Activated T-helper 2 cell treated with anti-CD3 and anti-CD28 coated beads, Interferon-gamma antibody, Interleukin-2, Interleukin-4, amounts not matched to agents 10 μg/mL and 5 μg/mL and 100 μg/mL, durations not matched to agents 14 hours and 24 hours and 36 hours (primary cell): ENCODE measurements around the gene PDCD2. TPM values are rescaled to one million over a fixed set of nuclear protein-coding genes. Genes with fewer than 3 reads are reported as not detected.

Experiments used
- DNase-seq: peaks from one replicate; pipeline ENCODE4 v3.0.0; 2021; ENCODE audit warnings: low spot score
- H3K27ac Mint-ChIP-seq: one replicate; pipeline ENCODE4 v1.8.0; 2021; ENCODE audit warnings: mixed read lengths
- H3K27me3 Mint-ChIP-seq: one replicate; pipeline ENCODE4 v1.8.0; 2021; ENCODE audit warnings: low read depth, mixed read lengths
- H3K36me3 Mint-ChIP-seq: one replicate; pipeline ENCODE4 v1.8.0; 2021; ENCODE audit warnings: low read depth, mixed read lengths
- H3K4me1 Mint-ChIP-seq: one replicate; pipeline ENCODE4 v1.8.0; 2021; ENCODE audit warnings: low read depth, mixed read lengths
- H3K4me3 Mint-ChIP-seq: one replicate; pipeline ENCODE4 v1.8.0; 2021; ENCODE audit warnings: low read depth, mild to moderate bottlenecking, moderate library complexity, mixed read lengths
- H3K9me3 Mint-ChIP-seq: one replicate; pipeline ENCODE4 v1.8.0; 2021; ENCODE audit warnings: mixed read lengths
- intact Hi-C: fragments of 100-400 bp; cut with micrococcal nuclease; formaldehyde crosslinking; loops from one replicate; pipeline ENCODE4 v1.15.1; 2023
- total RNA-seq: library from RNA; stranded (reverse); gene quantifications from 2 replicates; pipeline ENCODE4 v1.2.3, GENCODE V29; 2022

The PDCD2 gene
- total RNA-seq, 1 donor from 2014 or later, result 117 TPM

DNA sequence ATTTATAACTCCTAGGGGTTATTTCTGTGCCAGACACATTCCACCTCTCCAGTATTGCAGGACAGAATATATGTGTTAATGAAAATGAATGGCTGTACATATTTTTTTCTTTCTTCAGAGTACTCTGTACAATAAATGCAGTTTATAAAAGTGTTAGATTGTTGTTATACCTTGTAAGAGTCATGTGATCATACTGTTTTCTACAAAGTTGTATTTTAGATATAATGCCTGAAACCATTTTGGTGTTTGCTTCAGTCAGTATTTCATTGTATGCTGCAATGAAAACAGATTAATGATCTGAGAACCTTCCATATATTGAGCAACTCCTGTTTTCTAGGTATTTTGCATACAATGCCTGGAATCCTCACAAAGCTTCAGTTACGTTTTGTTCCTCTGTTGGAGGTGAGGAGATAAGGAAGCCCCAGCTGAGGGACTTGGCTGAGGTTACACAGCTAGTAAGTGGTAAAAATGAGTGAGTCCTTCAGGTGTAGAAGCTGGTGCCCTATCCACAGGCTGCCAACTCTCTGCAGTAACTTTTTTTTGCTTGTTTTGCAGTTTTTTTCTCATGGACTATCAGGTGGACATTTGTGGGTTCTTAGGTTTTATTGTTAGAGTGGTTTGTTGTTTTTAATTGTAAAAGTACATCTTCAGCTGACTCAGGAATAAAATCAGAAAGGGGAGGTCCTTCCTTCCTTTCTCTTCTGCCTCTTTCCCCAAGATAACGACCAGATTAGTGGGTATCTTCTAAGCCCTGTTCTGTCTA, 11.6 kb downstream of the PDCD2 start:
- H3K9me3 Mint-ChIP-seq, result no peaks in the 10 kb centered on the region
- peaks cover 67% of the 10 kb centered on the region for H3K36me3 Mint-ChIP-seq
- H3K4me3 Mint-ChIP-seq, result no peak overlapping the region
- H3K27me3 Mint-ChIP-seq, result no peaks in the 10 kb centered on the region
- peaks cover 1% of the 10 kb centered on the region for H3K4me1 Mint-ChIP-seq
- intact Hi-C loops, result no loop called here
- DNase-seq, result no peak
- H3K27ac Mint-ChIP-seq, result peak overlapping the region; percentile 12

DNA sequence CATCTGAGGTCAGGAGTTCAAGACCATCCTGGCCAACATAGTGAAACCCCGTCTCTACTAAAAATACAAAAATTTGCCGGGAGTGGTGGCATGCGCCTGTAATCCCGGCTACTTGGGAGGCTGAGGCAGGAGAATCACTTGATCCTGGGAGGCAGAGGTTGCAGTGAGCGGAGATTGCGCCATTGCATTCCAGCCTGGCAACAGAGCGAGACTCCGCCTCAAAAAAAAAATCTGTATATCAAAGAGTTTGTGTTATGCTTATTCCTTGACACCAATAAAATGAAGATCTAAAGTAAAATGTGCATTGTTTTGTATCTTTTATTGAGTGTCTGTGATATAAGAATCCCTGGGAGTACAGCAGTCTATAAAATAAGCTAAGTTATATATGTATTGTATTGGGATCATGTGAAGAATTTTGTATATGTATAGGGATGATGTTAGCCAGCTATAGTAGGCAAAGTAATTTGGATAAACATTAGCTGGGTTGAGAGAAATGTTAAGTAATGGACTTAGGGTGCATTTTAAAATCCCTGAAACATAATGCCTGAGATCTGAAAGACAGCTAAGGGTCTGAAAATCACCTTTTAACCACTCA, 19.4 kb downstream of the PDCD2 start:
- intact Hi-C loops, result no loop called here
- peaks cover 55% of the 10 kb centered on the region for H3K36me3 Mint-ChIP-seq
- no peak overlapping the region for H3K27ac Mint-ChIP-seq

DNA sequence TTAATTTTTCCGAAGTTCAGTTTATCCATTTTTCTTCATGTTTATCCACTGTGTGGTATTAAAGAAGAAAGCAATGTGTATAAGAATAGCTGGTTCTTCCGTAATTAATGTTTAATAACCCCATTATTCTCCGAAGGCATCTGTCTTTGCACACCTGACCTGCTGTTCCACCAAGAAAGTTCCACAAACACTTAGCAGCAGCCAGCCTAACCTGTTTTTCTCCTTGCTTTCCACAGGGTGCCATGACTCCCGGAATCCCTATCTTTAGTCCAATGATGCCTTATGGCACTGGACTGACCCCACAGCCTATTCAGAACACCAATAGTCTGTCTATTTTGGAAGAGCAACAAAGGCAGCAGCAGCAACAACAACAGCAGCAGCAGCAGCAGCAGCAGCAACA, 22.9 kb downstream of the PDCD2 start:
- no peak for DNase-seq
- Mint-ChIP-seq H3K9me3 (no peaks in the 10 kb centered on the region), H3K27me3 (no peaks in the 10 kb centered on the region), H3K4me1 (peaks cover 14% of the 10 kb centered on the region), H3K36me3 (peaks cover 59% of the 10 kb centered on the region), H3K27ac (no peak overlapping the region), H3K4me3 (no peak overlapping the region)
- intact Hi-C loops, result no loop called here

More for the DNA sequence above, 19.4 kb downstream of the PDCD2 start:
- H3K9me3 Mint-ChIP-seq, result no peaks in the 10 kb centered on the region
- no peaks in the 10 kb centered on the region for H3K27me3 Mint-ChIP-seq
- no peaks in the 10 kb centered on the region for H3K4me1 Mint-ChIP-seq
- no peak overlapping the region for H3K4me3 Mint-ChIP-seq
- no peak for DNase-seq

DNA sequence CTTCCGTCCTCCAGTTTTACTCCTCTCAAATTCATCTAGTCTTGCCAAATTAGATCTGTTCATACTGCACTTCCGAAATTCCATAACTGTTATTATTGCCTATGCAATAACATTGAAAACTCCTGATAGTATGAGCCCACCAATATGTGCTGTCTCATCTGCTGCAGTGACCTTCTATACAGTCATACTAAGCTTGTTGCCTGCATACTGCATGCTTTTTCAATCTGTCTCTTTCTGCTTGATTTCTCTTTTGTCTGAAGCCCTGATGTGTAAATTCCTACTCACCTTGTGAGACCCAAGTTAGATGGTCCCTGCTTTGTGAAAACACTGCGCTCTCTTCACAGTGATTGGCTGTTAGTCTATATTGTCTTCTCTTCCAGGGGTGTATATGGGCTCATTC, 29.1 kb downstream of the PDCD2 start:
- H3K4me1 Mint-ChIP-seq, result peaks cover 26% of the 10 kb centered on the region
- H3K36me3 Mint-ChIP-seq, result peaks cover 40% of the 10 kb centered on the region
- DNase-seq, result no peak
- intact Hi-C loops, result loop anchor here (2.0 kb wide), 2 partner anchors 249 to 833 kb away; partner anchors contain the start of gene FAM120B
- H3K27ac Mint-ChIP-seq, result no peak overlapping the region
- no peaks in the 10 kb centered on the region for H3K27me3 Mint-ChIP-seq
- H3K4me3 Mint-ChIP-seq, result no peak overlapping the region
- H3K9me3 Mint-ChIP-seq, result no peaks in the 10 kb centered on the region

DNA sequence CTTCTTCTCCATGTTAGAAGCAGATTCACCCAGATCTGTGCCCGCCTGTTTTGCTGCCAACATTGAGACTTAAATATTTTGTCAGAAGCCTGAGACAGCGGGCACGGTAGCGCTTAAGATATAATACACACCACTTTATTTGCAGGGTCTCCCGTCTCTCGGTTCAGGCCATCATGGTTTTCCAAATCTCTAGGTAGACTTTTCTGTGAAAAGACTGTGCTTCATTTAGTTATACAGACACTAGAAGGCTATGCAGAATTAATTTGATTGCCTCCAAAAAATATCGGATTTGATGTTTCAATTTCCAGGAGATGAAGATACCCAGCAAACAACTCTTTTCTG, 29.7 kb downstream of the PDCD2 start:
- H3K4me1 Mint-ChIP-seq, result peaks cover 31% of the 10 kb centered on the region
- H3K4me3 Mint-ChIP-seq, result no peak overlapping the region
- no peaks in the 10 kb centered on the region for H3K27me3 Mint-ChIP-seq
- no peak overlapping the region for H3K27ac Mint-ChIP-seq
- intact Hi-C loops, result loop anchor here (1.0 to 2.0 kb wide), 5 partner anchors 30 to 852 kb away; partner anchors contain the start of genes C6orf120, DYNLT2, ERMARD and FAM120B
- no peak for DNase-seq
- H3K36me3 Mint-ChIP-seq, result peaks cover 41% of the 10 kb centered on the region
- H3K9me3 Mint-ChIP-seq, result no peaks in the 10 kb centered on the region

DNA sequence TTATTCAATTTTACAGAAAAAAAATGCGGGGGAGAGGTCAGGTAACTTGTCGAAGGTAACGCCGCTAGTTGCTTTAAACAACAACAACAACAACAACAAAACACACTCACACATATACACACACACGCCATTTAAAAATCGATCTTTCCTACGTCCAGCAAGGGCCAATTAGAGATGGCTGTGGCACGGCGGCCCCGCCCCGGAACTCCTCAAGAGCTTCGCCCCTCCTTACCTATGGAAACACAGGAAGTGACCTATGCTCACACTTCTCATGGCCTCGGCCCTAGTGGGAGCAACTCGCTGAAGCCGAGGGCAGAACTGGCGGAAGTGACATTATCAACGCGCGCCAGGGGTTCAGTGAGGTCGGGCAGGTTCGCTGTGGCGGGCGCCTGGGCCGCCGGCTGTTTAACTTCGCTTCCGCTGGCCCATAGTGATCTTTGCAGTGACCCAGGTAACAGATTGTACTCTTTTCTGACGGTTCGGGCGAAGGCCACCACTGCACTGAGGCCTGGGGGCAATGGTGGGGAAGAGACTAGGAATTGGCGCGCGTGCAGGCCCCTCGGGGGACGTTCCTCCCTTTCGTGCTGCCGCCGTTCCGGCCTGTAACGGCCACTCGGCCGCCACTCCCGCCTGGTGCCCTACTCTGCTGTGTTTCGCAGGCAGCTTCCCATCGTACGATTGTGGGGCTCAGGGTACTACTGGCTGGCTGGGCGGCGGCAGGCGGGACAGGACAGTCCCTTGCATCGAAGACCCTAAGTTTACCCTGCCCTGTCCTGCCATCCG, 30.2 kb downstream of the PDCD2 start, which contains the start of gene TBP:
TSS of gene TBP (plus strand) at position 357 of the 783 bp plus-strand sequence. CDS start 2,661 bp downstream, outside the sequence.
- Mint-ChIP-seq H3K9me3 (no peaks in the 10 kb centered on the region), H3K27ac (no peak within 1 kb of the TSS), H3K4me3 (no peak within 1 kb of the TSS), H3K4me1 (peaks cover 34% of the 10 kb centered on the region), H3K36me3 (peaks cover 41% of the 10 kb centered on the region), H3K27me3 (no peaks in the 10 kb centered on the region)
- intact Hi-C loops, result loop anchor here (1.0 to 2.0 kb wide), 5 partner anchors 30 to 852 kb away; partner anchors contain the start of genes C6orf120, DYNLT2, ERMARD and FAM120B
- DNase-seq, result peak; percentile 96

DNA sequence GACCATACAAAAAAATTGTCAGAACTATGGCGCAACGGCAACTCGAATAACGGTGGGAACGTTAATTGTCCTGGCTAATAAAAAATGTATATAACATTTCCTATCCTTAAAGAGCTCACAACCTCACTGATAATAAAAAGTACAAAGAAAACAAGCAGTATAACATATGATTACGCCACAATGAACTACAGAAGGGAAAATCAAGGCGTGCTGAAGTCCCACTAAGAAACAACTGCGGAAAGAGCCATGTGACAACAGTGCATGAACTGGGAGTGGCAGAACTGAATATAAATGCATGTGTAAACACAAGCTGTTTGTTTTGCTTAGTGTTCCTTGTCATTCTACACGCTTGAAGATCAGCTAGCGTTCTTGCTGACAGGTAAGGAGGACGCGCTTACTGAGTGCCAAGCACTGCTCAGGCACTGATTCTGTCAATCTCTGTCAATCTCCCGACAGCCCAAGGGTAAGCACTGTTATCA, 30.9 kb downstream of the PDCD2 start:
- intact Hi-C loops, result loop anchor here (1.0 to 2.0 kb wide), 5 partner anchors 31 to 851 kb away; partner anchors contain the start of genes C6orf120, DYNLT2, ERMARD and FAM120B

DNA sequence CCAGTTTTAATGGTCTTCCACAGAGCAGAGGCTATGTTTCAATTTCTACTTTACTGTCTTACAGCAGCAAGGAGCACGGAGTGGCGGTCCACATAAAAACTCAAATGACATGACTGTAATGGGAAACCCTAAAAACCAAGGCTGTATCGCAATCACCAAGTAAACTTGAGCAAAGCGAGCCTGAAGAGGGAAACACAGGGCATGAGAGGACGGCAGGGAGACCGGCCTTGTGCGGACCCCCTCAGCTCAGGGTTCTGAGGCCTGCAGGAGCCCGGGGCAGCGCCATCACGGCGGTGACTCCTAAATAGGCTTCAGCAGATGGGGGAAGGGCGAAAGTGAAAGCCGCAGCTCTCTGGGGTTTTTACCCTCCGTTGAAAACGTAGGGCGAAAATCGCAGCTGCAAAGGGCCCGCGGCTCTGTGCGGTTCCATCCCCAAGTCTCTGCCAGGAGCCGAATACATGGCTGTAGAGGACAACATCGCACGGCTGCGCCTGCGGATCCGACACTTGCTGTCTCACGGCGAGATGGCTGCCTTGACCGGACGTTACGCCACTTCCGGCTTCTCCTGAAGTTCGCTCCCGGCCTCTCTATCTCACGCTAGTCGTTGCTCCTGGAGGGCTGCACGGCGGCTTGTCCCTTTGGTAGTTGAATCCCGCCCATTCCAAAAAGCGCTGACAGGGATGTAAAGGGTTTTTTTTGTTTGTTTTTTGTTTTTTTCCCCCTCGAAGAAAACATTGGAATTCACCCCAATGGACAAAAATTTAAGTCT, 31.5 kb downstream of the PDCD2 start, which contains the start of gene PSMB1:
TSS of gene PSMB1 (minus strand) at position 543 of the 769 bp plus-strand sequence. CDS start at position 478, 65 bp downstream.
- DNase-seq, result peak; percentile 75
- Mint-ChIP-seq H3K27ac (no peak within 1 kb of the TSS), H3K27me3 (no peaks in the 10 kb centered on the region), H3K4me1 (peaks cover 33% of the 10 kb centered on the region), H3K9me3 (no peaks in the 10 kb centered on the region), H3K36me3 (peaks cover 43% of the 10 kb centered on the region), H3K4me3 (no peak within 1 kb of the TSS)
- intact Hi-C loops, result no loop called here

More for the DNA sequence above, 30.9 kb downstream of the PDCD2 start:
- Mint-ChIP-seq H3K4me1 (peaks cover 35% of the 10 kb centered on the region), H3K9me3 (no peaks in the 10 kb centered on the region), H3K36me3 (peaks cover 42% of the 10 kb centered on the region), H3K27me3 (no peaks in the 10 kb centered on the region), H3K4me3 (no peak overlapping the region), H3K27ac (no peak overlapping the region)
- DNase-seq, result no peak

DNA sequence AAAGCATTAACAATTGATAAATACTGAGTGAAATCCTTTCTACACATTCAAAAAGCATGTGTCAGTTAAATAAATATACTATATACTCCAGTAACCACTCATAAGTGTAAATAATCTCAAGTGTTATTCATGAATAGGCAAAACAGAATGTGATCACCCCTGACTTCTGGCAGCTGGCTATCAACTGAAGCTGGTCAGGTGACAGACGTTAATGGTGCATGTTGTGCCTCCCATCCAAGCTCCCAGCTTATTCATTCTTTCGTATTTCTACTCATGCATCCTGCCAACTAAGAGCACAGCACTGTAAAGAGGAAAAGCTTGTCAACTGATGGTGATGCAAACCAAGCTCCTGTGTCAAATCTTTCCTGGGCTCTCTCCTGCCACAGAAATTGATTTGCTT, 39.0 kb downstream of the PDCD2 start:
- Mint-ChIP-seq H3K9me3 (no peaks in the 10 kb centered on the region), H3K36me3 (peaks cover 95% of the 10 kb centered on the region), H3K27me3 (no peaks in the 10 kb centered on the region), H3K27ac (no peak overlapping the region), H3K4me3 (no peak overlapping the region), H3K4me1 (peaks cover 29% of the 10 kb centered on the region)
- DNase-seq, result no peak
- intact Hi-C loops, result no loop called here

DNA sequence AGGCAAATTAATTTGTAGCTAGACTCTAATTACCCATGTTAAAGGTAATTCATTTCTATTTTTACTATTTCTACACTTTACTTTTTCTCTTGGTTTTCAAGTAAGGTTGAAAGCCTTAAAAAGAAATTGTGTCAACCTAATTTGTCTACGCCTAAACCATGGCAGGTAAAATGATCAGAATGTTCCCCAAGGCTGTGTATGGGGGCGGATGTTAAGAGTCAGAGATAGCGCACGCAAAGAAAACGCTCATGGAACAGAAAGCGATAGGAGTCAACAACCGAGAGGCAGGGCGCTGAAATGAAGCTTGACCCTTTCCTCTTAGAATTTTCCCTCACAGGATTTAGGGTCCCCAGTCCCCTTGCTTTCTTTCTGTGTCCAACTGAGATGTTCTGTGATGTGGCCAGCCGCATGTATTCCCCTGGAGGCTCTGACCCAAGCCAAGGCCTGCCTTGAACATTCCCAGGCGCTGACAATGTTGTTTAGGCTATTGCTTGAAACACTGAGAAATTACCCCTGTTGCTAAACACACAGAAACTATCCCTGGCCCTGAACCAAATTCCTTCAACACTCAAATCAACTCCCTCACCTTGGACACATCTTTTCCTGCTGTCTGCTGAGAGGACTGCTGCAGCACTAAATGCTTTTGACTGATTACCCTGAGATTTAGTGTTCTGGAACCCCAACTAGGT, 42.3 kb downstream of the PDCD2 start:
- no peak overlapping the region for H3K27ac Mint-ChIP-seq
- peaks cover 9% of the 10 kb centered on the region for H3K4me1 Mint-ChIP-seq
- H3K9me3 Mint-ChIP-seq, result no peaks in the 10 kb centered on the region
- no peak for DNase-seq
- no peak overlapping the region for H3K4me3 Mint-ChIP-seq
- no peaks in the 10 kb centered on the region for H3K27me3 Mint-ChIP-seq
- H3K36me3 Mint-ChIP-seq, result peaks cover 94% of the 10 kb centered on the region
- intact Hi-C loops, result no loop called here

DNA sequence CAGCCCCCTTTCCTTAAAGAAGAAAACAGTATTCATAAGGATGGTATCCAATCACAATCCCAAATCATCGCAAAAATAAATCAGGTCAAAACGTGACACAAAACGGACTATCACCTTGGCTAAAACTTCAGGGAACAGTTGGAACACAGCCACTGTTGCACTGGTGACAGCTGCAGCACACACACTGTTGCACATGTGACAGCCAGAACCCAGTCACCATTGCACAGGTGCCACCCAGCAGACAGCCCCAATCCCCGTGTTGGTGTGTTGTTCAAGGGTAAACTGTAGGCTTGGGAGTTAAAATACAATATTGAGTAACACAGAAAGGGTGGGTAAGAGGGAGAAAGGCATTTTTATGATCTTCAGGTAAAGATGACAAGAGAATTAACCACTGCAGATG, 47.1 kb downstream of the PDCD2 start:
- H3K4me3 Mint-ChIP-seq, result no peak overlapping the region
- H3K27ac Mint-ChIP-seq, result no peak overlapping the region
- no peak for DNase-seq
- H3K4me1 Mint-ChIP-seq, result peaks cover 9% of the 10 kb centered on the region
- H3K9me3 Mint-ChIP-seq, result no peaks in the 10 kb centered on the region
- intact Hi-C loops, result loop anchor here (10.0 kb wide), 1 partner anchor 1643 kb away; no protein-coding TSS in a partner anchor
- H3K36me3 Mint-ChIP-seq, result peaks cover 80% of the 10 kb centered on the region
- no peaks in the 10 kb centered on the region for H3K27me3 Mint-ChIP-seq
